Right atrium auricular region (tissue), 2 donors: ENCODE measurements around the gene SETBP1. TPM values are rescaled to one million over a fixed set of nuclear protein-coding genes. Genes with fewer than 3 reads are reported as not detected.

Source experiments
- DNase-seq: peaks from one replicate; pipeline ENCODE4 v3.0.0-alpha.2; 2019; ENCODE audit warnings: low spot score
- H3K27ac ChIP-seq, 2 donors: fragments of 200-600 bp; sonication (generic); 1 replicate in 1 of 2; 2 replicates in 1 of 2; pipeline ENCODE4 v1.5.1; 2016 to 2019
- H3K27me3 ChIP-seq, 2 donors: fragments of 200-600 bp; sonication (generic); one replicate each; pipeline versions ENCODE4 v1.5.1 to v1.6.0; 2017 to 2019
- H3K36me3 ChIP-seq: fragments of 200-600 bp; sonication (generic); one replicate; pipeline ENCODE4 v1.5.1; 2016
- H3K4me1 ChIP-seq, 2 donors: fragments of 200-600 bp; sonication (generic); one replicate each; pipeline versions ENCODE4 v1.5.1 to v1.6.0; 2017 to 2019
- H3K4me3 ChIP-seq, 2 donors: fragments of 200-600 bp; sonication (generic); 1 replicate in 1 of 2; 2 replicates in 1 of 2; pipeline ENCODE4 v1.5.1; 2017 to 2019; ENCODE audit warnings: mild to moderate bottlenecking in 1 of 2, moderate library complexity in 1 of 2
- H3K9me3 ChIP-seq, 2 donors: fragments of 200-600 bp; sonication (generic); one replicate each; pipeline ENCODE4 v1.5.1; 2019
- CTCF ChIP-seq, 2 donors: fragments of 200-600 bp; sonication (generic); IDR thresholded peaks; one replicate each; pipeline ENCODE4 v1.5.1; 2019; ENCODE audit warnings: antibody characterized with exemption in 2 of 2
- total RNA-seq, 2 donors: library from RNA; depleted of rRNA; stranded (reverse); fragments of >200 nt; gene quantifications; one replicate each; pipeline ENCODE4 v1.1.0, GENCODE V29; 2016

SETBP1 gene
- total RNA-seq, 2 donors from 2014 or later = 7.8 to 13.4 TPM

GRCh38 chr18:44955825-44956224 lies 275.1 kb downstream of the SETBP1 start:
- no peak for TF ChIP-seq CTCF (IDR thresholded peaks at IDR 0.05)
- H3K36me3 ChIP-seq = peaks cover under 1% of the 10 kb centered on the region
- DNase-seq = no peak
- peaks cover 0 to 31% of the 10 kb centered on the region in 2 donors for H3K4me1 ChIP-seq
- no peaks in the 10 kb centered on the region for H3K27me3 ChIP-seq
- no peak overlapping the region for H3K27ac ChIP-seq
- H3K9me3 ChIP-seq = no peaks in the 10 kb centered on the region
- no peak overlapping the region for H3K4me3 ChIP-seq

GRCh38 chr18:44957025-44957424 lies 276.3 kb downstream of the SETBP1 start:
- Histone ChIP-seq H3K27ac (no peak overlapping the region), H3K9me3 (no peaks in the 10 kb centered on the region), H3K4me1 (peaks cover 0 to 31% of the 10 kb centered on the region in 2 donors), H3K4me3 (no peak overlapping the region), H3K27me3 (no peaks in the 10 kb centered on the region), H3K36me3 (no peaks in the 10 kb centered on the region)
- no peak for TF ChIP-seq CTCF (IDR thresholded peaks at IDR 0.05)
- no peak for DNase-seq

- no peaks in the 10 kb centered on the region for H3K36me3 ChIP-seq
- no peak for TF ChIP-seq CTCF (IDR thresholded peaks at IDR 0.05)
- no peaks in the 10 kb centered on the region for H3K27me3 ChIP-seq
- peaks cover 0 to 31% of the 10 kb centered on the region in 2 donors for H3K4me1 ChIP-seq
- no peak overlapping the region for H3K4me3 ChIP-seq
- no peak for DNase-seq
- no peaks in the 10 kb centered on the region for H3K9me3 ChIP-seq
- H3K27ac ChIP-seq = no peak overlapping the region
These were observed 276.8 kb downstream of the SETBP1 start for GRCh38 chr18:44957461-44957860.

GRCh38 chr18:44958040-44958439 lies 277.4 kb downstream of the SETBP1 start:
- no peaks in the 10 kb centered on the region for H3K9me3 ChIP-seq
- H3K4me3 ChIP-seq = no peak overlapping the region
- H3K27me3 ChIP-seq = no peaks in the 10 kb centered on the region
- no peak overlapping the region for H3K27ac ChIP-seq
- no peak for TF ChIP-seq CTCF (IDR thresholded peaks at IDR 0.05)
- no peaks in the 10 kb centered on the region for H3K36me3 ChIP-seq
- H3K4me1 ChIP-seq = peaks cover 0 to 31% of the 10 kb centered on the region in 2 donors
- no peak for DNase-seq

- Histone ChIP-seq H3K36me3 (no peaks in the 10 kb centered on the region), H3K27me3 (no peaks in the 10 kb centered on the region), H3K27ac (no peak overlapping the region), H3K9me3 (no peaks in the 10 kb centered on the region), H3K4me1 (peaks cover 0 to 31% of the 10 kb centered on the region in 2 donors), H3K4me3 (no peak overlapping the region)
- DNase-seq = no peak
- no peak for TF ChIP-seq CTCF (IDR thresholded peaks at IDR 0.05)
These were observed 277.8 kb downstream of the SETBP1 start for GRCh38 chr18:44958455-44958854.

GRCh38 chr18:44959013-44959412 lies 278.3 kb downstream of the SETBP1 start:
- Histone ChIP-seq H3K9me3 (no peaks in the 10 kb centered on the region), H3K27me3 (no peaks in the 10 kb centered on the region), H3K36me3 (no peaks in the 10 kb centered on the region), H3K4me3 (no peak overlapping the region), H3K27ac (no peak overlapping the region), H3K4me1 (peaks cover 0 to 31% of the 10 kb centered on the region in 2 donors)
- no peak for DNase-seq
- TF ChIP-seq CTCF (IDR thresholded peaks at IDR 0.05) = no peak
